Panc1 (cell line): Measurements from ENCODE around the gene RRP1.

ENCODE experiments used
- CTCF ChIP-seq: fragments of 450-650 bp; IDR thresholded peaks from 2 replicates; pipeline ENCODE4 v1.5.1; 2017; ENCODE audit warnings: mild to moderate bottlenecking
- POLR2AphosphoS5 ChIP-seq: IDR thresholded peaks from 2 replicates; pipeline ENCODE4 v1.6.1; 2012; ENCODE audit warnings: mild to moderate bottlenecking, low read depth, low read length, moderate library complexity
- REST ChIP-seq, 2 experiments: IDR thresholded peaks; 2 replicates each; pipeline ENCODE4 v1.6.1; 2011 to 2012; ENCODE audit warnings: low read depth in 2 of 2, control low read depth in 1 of 2, low read length in 1 of 2, mild to moderate bottlenecking in 1 of 2, moderate library complexity in 1 of 2; ENCODE audit not compliant: insufficient read depth in 1 of 2
- SIN3A ChIP-seq: IDR thresholded peaks from 2 replicates; pipeline ENCODE4 v1.6.1; 2012; ENCODE audit warnings: low read depth, mild to moderate bottlenecking, low read length, moderate library complexity, borderline replicate concordance; ENCODE audit not compliant: insufficient read depth
- TCF7L2 ChIP-seq: IDR thresholded peaks from 2 replicates; pipeline ENCODE4 v1.6.1; 2011; ENCODE audit warnings: mild to moderate bottlenecking, low read depth, low read length, inconsistent platforms

GRCh38 chr21:43809853-43810504, 20.6 kb downstream of the RRP1 start:
- TF ChIP-seq CTCF (no peak), POLR2AphosphoS5 (no peak), SIN3A (no peak), TCF7L2 (no peak), REST (IDR thresholded peaks at IDR 0.05; ENCODE audit: insufficient read depth in 1 of 2, low read depth in 2 of 2, low read length in 1 of 2) (no peak)
